ENCODE data around the gene SVIL.
A peak's percentile ranks its signal among the peaks of the same experiment; 100 is the strongest.
"Not testable (repeated sequence)": the region's sequence is repeated elsewhere in the genome, so short reads cannot be mapped to it uniquely, and the experiment has no call there.

SVIL gene

GRCh38 chr10:29622382-29622922 lies 12.3 kb downstream of the SVIL start:
- DNase-seq (ENCODE audit: low read depth, low spot score) = no peak

- peak; percentile 93 for DNase-seq (ENCODE audit: low read depth, low spot score)
These were observed 13.6 kb downstream of the SVIL start for GRCh38 chr10:29621161-29621560.

GRCh38 chr10:29620112-29620690 lies 14.6 kb downstream of the SVIL start:
- no peak for DNase-seq (ENCODE audit: low read depth, low spot score)

GRCh38 chr10:29619241-29619669 lies 15.5 kb downstream of the SVIL start:
- DNase-seq (ENCODE audit: low read depth, low spot score) = no peak

GRCh38 chr10:29618341-29619171 lies 16.2 kb downstream of the SVIL start:
- peak; percentile 80 for DNase-seq (ENCODE audit: low read depth, low spot score)

GRCh38 chr10:29617880-29618340 lies 16.9 kb downstream of the SVIL start:
- DNase-seq (ENCODE audit: low read depth, low spot score) = no peak

GRCh38 chr10:29616542-29616941 lies 18.2 kb downstream of the SVIL start:
- DNase-seq (ENCODE audit: low read depth, low spot score) = no peak

- DNase-seq (ENCODE audit: low read depth, low spot score) = no peak
These were observed 19.6 kb downstream of the SVIL start for GRCh38 chr10:29615195-29615594.

GRCh38 chr10:29614289-29614688 lies 20.5 kb downstream of the SVIL start:
- not testable (repeated sequence) for DNase-seq (ENCODE audit: low read depth, low spot score)

GRCh38 chr10:29613791-29614190 lies 21.0 kb downstream of the SVIL start:
- DNase-seq (ENCODE audit: low read depth, low spot score) = no peak

- no peak for DNase-seq (ENCODE audit: low read depth, low spot score)
These were observed 21.6 kb downstream of the SVIL start for GRCh38 chr10:29613196-29613595.

- no peak for DNase-seq (ENCODE audit: low read depth, low spot score)
These were observed 22.1 kb downstream of the SVIL start for GRCh38 chr10:29612657-29613056.

- DNase-seq (ENCODE audit: low read depth, low spot score) = no peak
These were observed 22.9 kb downstream of the SVIL start for GRCh38 chr10:29611781-29612381.

GRCh38 chr10:29610876-29611647 lies 23.7 kb downstream of the SVIL start:
- no peak for DNase-seq (ENCODE audit: low read depth, low spot score)

- not testable (repeated sequence) for DNase-seq (ENCODE audit: low read depth, low spot score)
These were observed 24.4 kb downstream of the SVIL start for GRCh38 chr10:29610331-29610730.

- DNase-seq (ENCODE audit: low read depth, low spot score) = no peak
These were observed 25.1 kb downstream of the SVIL start for GRCh38 chr10:29609696-29610095.

- no peak for DNase-seq (ENCODE audit: low read depth, low spot score)
These were observed 26.1 kb downstream of the SVIL start for GRCh38 chr10:29608476-29609301.

GRCh38 chr10:29608062-29608461 lies 26.7 kb downstream of the SVIL start:
- DNase-seq (ENCODE audit: low read depth, low spot score) = no peak

- no peak for DNase-seq (ENCODE audit: low read depth, low spot score)
These were observed 27.2 kb downstream of the SVIL start for GRCh38 chr10:29607576-29607975.

- not testable (repeated sequence) for DNase-seq (ENCODE audit: low read depth, low spot score)
These were observed 28.1 kb downstream of the SVIL start for GRCh38 chr10:29606693-29607092.
